Vagina (tissue), 2 donors: Measurements from ENCODE around the gene ZNF831. TPM values are rescaled to one million over a fixed set of nuclear protein-coding genes. Genes with fewer than 3 reads are reported as not detected.

Source experiments
- DNase-seq, 2 donors: peaks; one replicate each; pipeline ENCODE4 v3.0.0-alpha.2; 2017; ENCODE audit errors: extremely low spot score in 2 of 2
- H3K27ac ChIP-seq: fragments of 200-600 bp; sonication (generic); one replicate; pipeline ENCODE4 v1.5.1; 2019
- H3K27me3 ChIP-seq: fragments of 200-600 bp; sonication (generic); one replicate; pipeline ENCODE4 v1.5.1; 2019
- H3K36me3 ChIP-seq, 2 donors: fragments of 200-600 bp; sonication (generic); one replicate each; pipeline ENCODE4 v1.5.1; 2017 to 2019
- H3K4me1 ChIP-seq: fragments of 200-600 bp; sonication (generic); one replicate; pipeline ENCODE4 v1.5.1; 2019
- H3K4me3 ChIP-seq, 2 donors: fragments of 200-600 bp; sonication (generic); 1 replicate in 1 of 2; 2 replicates in 1 of 2; pipeline ENCODE4 v1.5.1; 2016 to 2019
- H3K9me3 ChIP-seq: fragments of 200-600 bp; sonication (generic); one replicate; pipeline ENCODE4 v1.5.1; 2019
- CTCF ChIP-seq, 3 experiments: fragments of 450-650 bp in 2 of 3; fragments of 200-600 bp in 1 of 3; sonication (generic) in 1 of 3; IDR thresholded peaks; one replicate each; pipeline ENCODE4 v1.5.1; 2017 to 2019; ENCODE audit warnings: antibody characterized with exemption in 3 of 3, mild to moderate bottlenecking in 2 of 3, moderate library complexity in 2 of 3
- POLR2A ChIP-seq, 2 donors: fragments of 450-650 bp; IDR thresholded peaks; one replicate each; pipeline ENCODE4 v1.6.1; 2017; ENCODE audit warnings: antibody characterized with exemption in 2 of 2, mild to moderate bottlenecking in 2 of 2, moderate library complexity in 2 of 2
- POLR2AphosphoS5 ChIP-seq, 2 donors: sonication (generic); formaldehyde crosslinking; IDR thresholded peaks; one replicate each; pipeline ENCODE4 v1.9.0; 2017; ENCODE audit warnings: antibody characterized with exemption in 2 of 2, mild to moderate bottlenecking in 2 of 2, low read depth in 1 of 2; ENCODE audit not compliant: insufficient read depth in 1 of 2
- intact Hi-C: fragments of 100-400 bp; cut with DNase I; formaldehyde crosslinking; loops from one replicate; pipeline ENCODE4 v1.15.1; 2023
- total RNA-seq: library from RNA; depleted of rRNA; stranded (reverse); fragments of >200 nt; gene quantifications from one replicate; pipeline ENCODE4 v1.2.3, GENCODE V29; 2016

The ZNF831 gene
- total RNA-seq, 1 donor from 2014 or later = 2.2 TPM

- TF ChIP-seq POLR2AphosphoS5 (IDR thresholded peaks at IDR 0.05; ENCODE audit: insufficient read depth in 1 of 2, low read depth in 1 of 2) (no peak), CTCF (IDR thresholded peaks at IDR 0.05) (no peak), POLR2A (IDR thresholded peaks at IDR 0.05) (no peak)
- no peaks in the 10 kb centered on the region for H3K27me3 ChIP-seq
- H3K36me3 ChIP-seq = no peaks in the 10 kb centered on the region
- H3K4me3 ChIP-seq = no peak overlapping the region
- H3K9me3 ChIP-seq = no peaks in the 10 kb centered on the region
- no peak overlapping the region for H3K27ac ChIP-seq
- no peaks in the 10 kb centered on the region for H3K4me1 ChIP-seq
- DNase-seq = no peak
- intact Hi-C loops = no loop called here
These were observed 101.7 kb downstream of the ZNF831 start for GRCh38 chr20:59265298-59265697.

DNA sequence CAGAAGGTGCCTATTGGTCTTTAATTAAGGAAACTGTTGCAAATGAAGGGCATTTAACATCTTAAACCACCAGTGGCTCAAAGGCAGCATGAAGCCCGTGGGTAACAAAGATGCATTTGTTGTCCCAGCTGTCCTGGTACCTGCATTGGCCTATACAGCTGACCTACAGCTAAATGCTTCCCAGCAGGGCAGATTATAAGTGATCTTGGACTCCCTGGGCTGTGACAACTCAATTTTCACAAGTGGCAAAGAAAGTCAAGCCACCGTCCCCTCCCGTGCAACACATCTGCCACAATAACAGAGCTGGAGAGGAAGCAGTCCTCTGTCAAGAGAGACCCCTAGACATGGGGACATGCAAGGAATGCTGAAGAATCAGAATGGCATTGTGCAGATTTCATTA is 105.2 kb downstream of the ZNF831 start:
- no peaks in the 10 kb centered on the region for H3K9me3 ChIP-seq
- no peaks in the 10 kb centered on the region for H3K4me1 ChIP-seq
- no peaks in the 10 kb centered on the region for H3K27me3 ChIP-seq
- TF ChIP-seq POLR2A (IDR thresholded peaks at IDR 0.05) (no peak), CTCF (IDR thresholded peaks at IDR 0.05) (no peak), POLR2AphosphoS5 (IDR thresholded peaks at IDR 0.05; ENCODE audit: insufficient read depth in 1 of 2, low read depth in 1 of 2) (no peak)
- DNase-seq = no peak
- intact Hi-C loops = no loop called here
- H3K27ac ChIP-seq = no peak overlapping the region
- H3K4me3 ChIP-seq = no peak overlapping the region
- no peaks in the 10 kb centered on the region for H3K36me3 ChIP-seq

DNA sequence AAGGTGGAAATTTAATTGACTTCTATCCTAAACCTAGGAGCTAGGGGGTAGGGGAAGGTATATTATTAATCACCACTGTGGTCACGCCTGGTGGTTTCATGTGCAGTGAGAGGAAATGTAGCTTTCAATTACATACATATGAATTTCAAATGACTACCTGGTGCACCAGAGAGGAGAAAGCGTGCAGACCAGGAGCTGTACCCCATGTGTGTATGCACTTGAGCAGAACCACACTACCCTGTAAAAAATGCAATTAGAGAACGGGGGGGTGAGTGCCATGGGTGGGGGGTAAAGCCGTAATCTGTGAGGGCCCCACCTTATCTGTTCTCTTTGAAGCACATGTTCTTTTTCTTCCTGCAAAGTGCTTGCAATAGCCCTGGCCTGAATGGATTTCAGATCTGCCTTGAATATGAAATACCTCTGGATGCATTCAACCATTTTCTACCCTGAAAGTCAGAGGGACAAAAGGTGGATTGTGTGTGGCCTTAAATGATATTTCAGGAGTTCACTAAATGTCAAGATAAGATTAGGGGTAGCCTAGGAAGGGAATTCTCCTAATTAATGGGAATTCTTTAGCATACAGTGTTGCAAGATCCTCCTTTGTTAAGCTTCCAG is 105.9 kb downstream of the ZNF831 start:
- H3K36me3 ChIP-seq = no peaks in the 10 kb centered on the region
- no peaks in the 10 kb centered on the region for H3K27me3 ChIP-seq
- intact Hi-C loops = no loop called here
- TF ChIP-seq CTCF (IDR thresholded peaks at IDR 0.05) (no peak), POLR2A (IDR thresholded peaks at IDR 0.05) (no peak), POLR2AphosphoS5 (IDR thresholded peaks at IDR 0.05; ENCODE audit: insufficient read depth in 1 of 2, low read depth in 1 of 2) (no peak)
- H3K9me3 ChIP-seq = no peaks in the 10 kb centered on the region
- H3K4me3 ChIP-seq = no peak overlapping the region
- H3K4me1 ChIP-seq = no peaks in the 10 kb centered on the region
- H3K27ac ChIP-seq = no peak overlapping the region
- no peak for DNase-seq

GRCh38 chr20:59270380-59270779 is 106.8 kb downstream of the ZNF831 start:
- Histone ChIP-seq H3K9me3 (no peaks in the 10 kb centered on the region), H3K4me3 (no peak overlapping the region), H3K4me1 (no peaks in the 10 kb centered on the region), H3K27ac (no peak overlapping the region), H3K36me3 (no peaks in the 10 kb centered on the region), H3K27me3 (no peaks in the 10 kb centered on the region)
- intact Hi-C loops = no loop called here
- TF ChIP-seq POLR2A (IDR thresholded peaks at IDR 0.05) (no peak), POLR2AphosphoS5 (IDR thresholded peaks at IDR 0.05; ENCODE audit: insufficient read depth in 1 of 2, low read depth in 1 of 2) (no peak), CTCF (IDR thresholded peaks at IDR 0.05) (no peak)
- no peak for DNase-seq

- no peaks in the 10 kb centered on the region for H3K4me1 ChIP-seq
- H3K27ac ChIP-seq = no peak overlapping the region
These were observed 110.2 kb downstream of the ZNF831 start for GRCh38 chr20:59273739-59274357.

More at GRCh38 chr20:59273739-59274357, 110.2 kb downstream of the ZNF831 start:
- Histone ChIP-seq H3K27me3 (no peaks in the 10 kb centered on the region), H3K4me3 (no peak overlapping the region), H3K9me3 (no peaks in the 10 kb centered on the region), H3K36me3 (no peaks in the 10 kb centered on the region)
- intact Hi-C loops = no loop called here
- DNase-seq = no peak
- TF ChIP-seq POLR2AphosphoS5 (IDR thresholded peaks at IDR 0.05; ENCODE audit: insufficient read depth in 1 of 2, low read depth in 1 of 2) (no peak), CTCF (IDR thresholded peaks at IDR 0.05) (no peak), POLR2A (IDR thresholded peaks at IDR 0.05) (no peak)
